GM19467 (cell line): ENCODE measurements around the gene IMMP1L.
"Not testable (repeated sequence)": the region's sequence is repeated elsewhere in the genome, so short reads cannot be mapped to it uniquely, and the experiment has no call there.

Experiments
- ATAC-seq: cut with Tn5 transposase; IDR thresholded peaks from one replicate; pipeline ENCODE4 v1.9.1; 2021; ENCODE audit warnings: mild to moderate bottlenecking, moderate library complexity; ENCODE audit not compliant: unreplicated experiment

The IMMP1L gene, protein sequence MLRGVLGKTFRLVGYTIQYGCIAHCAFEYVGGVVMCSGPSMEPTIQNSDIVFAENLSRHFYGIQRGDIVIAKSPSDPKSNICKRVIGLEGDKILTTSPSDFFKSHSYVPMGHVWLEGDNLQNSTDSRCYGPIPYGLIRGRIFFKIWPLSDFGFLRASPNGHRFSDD

DNA sequence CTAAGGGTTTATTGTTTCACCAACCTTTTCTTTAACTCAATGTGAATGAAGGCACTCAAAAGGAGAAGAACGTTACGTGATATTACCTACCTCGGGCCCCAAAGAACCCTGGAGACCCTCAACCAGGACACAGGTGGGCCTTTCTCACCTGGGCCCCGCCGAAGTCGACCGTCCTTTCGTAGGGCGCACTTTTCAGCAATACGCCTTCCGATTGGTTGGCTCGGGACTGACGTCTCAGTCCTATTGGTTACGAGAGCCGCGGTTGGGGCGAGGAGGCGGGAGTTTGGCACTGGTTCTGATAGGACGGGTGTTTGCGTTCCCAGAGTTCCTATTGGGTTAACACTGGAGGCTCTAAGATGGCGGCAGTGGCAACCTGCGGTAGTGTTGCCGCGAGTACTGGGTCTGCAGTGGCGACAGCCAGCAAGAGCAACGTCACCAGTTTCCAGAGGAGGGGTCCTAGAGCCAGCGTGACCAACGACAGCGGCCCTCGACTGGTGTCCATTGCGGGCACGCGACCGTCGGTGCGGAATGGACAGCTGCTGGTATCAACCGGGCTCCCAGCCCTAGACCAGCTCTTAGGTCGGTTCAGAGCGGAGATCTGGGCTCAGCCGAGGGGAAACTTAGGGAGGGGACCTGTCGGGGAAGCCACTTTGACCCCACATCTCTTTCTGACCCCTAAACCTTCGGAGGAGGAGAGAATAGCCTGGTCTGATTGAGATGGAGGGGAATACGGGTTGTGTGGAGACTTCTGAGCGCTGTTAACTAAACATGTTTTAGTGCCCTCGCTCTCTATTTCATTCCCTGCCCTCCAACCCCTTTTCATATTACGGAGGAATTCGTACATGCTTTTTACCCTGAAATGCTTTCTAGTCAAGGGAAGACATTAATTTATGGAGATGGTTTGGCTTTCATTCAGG is at the start of gene IMMP1L, which contains the start of gene ELP4:
Gene IMMP1L, minus strand, starts transcription at position 194 of the 917 bp plus-strand sequence. CDS start 46,346 bp downstream, outside the sequence.
Gene ELP4, plus strand, starts transcription at position 339 of the 917 bp plus-strand sequence. Its CDS starts 18 bp downstream, at position 357.
- ATAC-seq, result peak; percentile 100

DNA sequence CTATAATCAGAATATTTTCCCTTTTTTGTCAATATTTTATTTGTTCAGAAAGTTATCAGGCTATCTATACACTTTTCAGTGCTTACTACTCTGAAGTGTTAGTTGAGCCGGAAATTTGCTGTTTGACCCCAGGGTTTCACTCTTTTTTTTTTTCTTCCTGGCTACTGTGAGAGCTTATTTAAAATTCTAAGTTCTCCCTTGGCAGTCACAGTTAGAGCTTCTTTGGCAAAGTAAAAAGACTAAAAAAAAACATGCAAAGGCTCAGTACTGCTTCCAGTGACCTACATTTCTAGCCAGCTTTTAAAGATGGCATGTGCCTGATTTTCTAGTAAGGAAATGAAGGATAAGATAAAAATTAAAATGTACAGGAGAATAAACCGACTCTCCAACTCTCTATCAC is 48.6 kb upstream of the IMMP1L start:
- ATAC-seq, result no peak

GRCh38 chr11:31555938-31556337 is 46.5 kb upstream of the IMMP1L start:
- no peak for ATAC-seq

DNA sequence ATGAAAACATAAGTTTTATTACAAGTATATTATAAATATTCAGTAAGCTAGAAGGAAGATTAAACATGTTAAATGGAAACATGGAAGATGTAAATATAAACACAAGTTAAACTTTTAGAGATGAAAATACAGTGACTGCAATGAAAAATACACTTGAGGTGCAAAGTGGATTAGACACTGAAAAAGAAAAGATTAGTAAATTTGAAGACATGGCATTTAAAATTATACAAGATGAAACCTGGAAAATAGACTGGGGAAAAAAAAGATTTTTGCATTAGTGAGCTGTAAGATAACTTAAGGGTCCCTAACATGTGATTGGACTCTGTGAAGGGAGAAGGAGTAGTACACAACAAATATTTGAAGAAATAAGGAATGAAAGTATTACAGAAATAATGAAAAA is 33.4 kb upstream of the IMMP1L start:
- ATAC-seq, result no peak

DNA sequence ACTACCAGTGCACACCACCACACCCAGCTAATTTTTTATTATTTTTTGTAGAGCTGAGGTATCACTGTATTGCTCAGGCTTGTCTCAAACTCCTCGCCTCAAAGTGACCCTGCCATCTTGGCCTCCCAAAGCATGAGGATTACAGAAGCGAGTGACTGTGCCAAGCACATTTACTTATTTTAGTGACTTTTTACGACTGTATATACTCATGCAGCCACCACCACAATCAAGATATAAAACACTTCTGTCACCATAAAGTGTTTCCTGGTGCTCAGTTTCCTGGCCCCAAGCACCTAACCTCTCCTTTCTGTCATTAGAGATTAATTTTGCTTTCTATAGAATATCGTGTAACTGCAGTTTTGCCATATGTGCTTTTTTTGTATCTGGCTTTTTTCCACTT is 26.1 kb upstream of the IMMP1L start:
- ATAC-seq, result no peak

DNA sequence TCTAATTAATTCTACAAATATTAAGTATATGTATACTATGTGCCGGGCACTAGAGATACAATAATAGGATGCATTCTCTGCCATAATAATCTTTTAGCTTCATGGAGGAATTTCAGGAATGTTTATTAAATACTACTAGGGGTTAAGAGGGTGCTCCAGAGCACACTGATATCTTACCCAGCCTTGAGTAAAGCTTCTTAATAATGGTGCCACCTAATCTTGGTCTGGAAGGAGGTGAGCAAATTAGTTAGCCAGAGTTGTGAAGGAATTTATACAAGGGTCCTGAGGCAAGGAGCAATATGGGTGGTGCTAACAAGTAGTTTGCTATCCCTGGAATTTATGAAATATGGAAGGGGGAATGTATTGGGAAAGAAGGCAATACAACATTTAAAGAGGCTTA is 21.9 kb upstream of the IMMP1L start:
- no peak for ATAC-seq

- ATAC-seq, result no peak
Measured at GRCh38 chr11:31529701-31530100, 20.3 kb upstream of the IMMP1L start.

DNA sequence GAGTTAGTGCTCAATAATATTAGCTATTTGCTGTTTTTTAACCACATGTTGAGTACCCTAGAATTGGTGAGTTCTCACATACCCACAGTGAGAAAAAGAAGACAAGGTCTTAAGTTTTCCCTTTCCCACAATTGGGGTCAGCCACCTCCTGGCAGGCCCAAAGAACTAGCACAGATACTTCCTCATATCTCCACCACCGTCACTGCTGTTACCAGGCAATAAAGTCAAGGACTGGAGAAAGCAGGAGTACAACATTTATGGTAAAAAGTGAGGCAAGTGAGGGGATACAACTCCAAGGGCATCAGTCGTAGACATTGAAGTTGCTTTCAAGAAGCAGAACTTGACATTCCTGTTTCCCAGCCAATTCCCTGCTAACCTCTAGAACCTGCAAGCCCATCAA is 19.8 kb upstream of the IMMP1L start:
- no peak for ATAC-seq

GRCh38 chr11:31521497-31522150 is 12.2 kb upstream of the IMMP1L start:
- ATAC-seq, result no peak

DNA sequence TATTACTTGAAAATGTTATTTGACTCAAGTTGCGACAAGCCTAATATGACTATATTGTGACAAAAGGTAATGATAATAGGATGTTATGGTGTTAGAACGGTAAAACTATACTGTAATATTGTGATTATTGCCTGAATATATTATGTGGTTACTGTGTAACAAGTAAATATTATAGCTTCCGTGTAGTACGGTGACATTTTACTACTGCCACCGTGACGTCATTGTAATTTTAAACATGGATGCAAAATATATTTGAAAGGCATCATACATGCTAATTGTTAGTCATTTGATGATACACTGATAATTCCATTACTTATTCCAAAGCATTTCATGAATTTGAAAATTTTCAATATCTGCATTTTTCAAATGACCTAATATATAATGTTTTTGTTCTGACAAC is 2.7 kb upstream of the IMMP1L start:
- no peak for ATAC-seq

DNA sequence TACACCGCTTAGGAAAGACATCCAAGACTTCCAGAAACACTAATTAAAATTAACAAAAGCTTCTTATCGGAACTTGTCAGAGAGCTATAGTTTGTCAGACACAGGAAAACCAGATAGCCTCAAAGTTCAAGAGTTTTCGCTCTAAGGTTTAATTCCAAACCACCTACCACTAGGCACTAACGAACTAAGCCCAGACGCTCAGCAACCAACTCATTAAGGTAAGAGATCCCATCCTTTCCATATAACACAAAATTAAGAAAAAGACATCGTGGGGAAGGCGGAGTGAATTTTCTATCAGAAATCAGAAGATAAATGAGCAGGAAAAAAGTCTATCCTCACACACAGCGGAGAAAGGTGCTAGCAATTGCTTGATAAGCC is 382 bp downstream of the IMMP1L start:
- ATAC-seq, result peak; percentile 3

DNA sequence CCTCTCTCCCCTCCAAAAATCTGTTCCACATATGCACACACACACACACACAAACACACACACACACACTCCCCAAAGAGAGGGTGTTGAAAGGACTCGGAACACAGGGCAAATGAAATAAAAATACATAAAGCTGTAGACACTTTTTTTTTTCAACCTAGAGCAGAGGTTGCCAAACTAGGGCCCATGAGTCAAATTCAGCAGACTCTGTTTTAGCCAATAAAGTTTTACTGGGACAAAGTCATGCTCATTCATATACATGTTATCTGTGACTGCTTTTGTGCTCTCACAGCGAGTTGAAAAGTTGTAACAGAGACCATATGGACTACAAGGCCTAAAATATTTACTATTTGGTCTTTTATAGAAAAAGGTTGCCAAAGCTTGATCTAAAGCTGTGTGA is 8.9 kb downstream of the IMMP1L start:
- ATAC-seq, result no peak

- no peak for ATAC-seq
Measured at GRCh38 chr11:31499576-31500178, 9.7 kb downstream of the IMMP1L start.

- not testable (repeated sequence) for ATAC-seq
Measured at GRCh38 chr11:31493762-31494161, 15.7 kb downstream of the IMMP1L start.

DNA sequence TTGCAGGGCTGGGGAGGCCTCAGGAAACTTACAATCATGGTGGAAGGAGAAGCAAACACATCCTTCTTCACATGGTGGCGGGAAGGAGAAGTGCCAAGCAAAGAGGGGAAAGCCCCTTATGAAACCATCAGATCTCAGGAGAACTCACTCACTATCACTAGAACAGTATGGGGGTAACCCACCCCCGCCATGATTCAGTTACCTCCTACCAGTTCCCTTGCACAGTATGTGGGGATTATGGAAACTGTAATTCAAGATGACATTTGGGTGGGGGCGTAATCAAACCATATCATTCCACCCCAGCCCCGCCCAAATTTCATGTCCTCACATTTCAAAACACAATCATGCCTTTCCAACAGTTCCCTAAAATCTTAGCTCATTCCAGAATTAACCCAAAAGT is 16.2 kb downstream of the IMMP1L start:
- ATAC-seq, result no peak

- ATAC-seq, result no peak
Measured at GRCh38 chr11:31492320-31492913, 17.0 kb downstream of the IMMP1L start.

DNA sequence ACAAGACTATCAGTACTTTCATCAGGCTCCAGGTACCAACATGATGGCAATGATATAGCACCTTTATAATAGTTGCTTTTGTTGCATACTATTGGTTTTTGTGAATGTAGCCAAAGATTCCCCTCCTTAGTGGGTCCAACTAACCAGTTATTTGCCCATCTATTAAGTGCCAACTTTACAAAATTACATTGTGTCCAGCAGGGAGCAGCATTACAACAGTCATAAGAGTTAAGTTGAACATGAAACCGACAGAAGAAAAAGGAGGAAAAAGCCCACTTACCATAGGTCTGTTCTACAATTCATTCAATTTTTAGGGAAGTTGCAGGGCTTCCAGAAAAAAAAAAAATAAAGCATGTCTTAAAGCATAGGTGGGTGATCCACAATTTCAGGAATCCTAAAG is 21.6 kb downstream of the IMMP1L start:
- ATAC-seq, result no peak

DNA sequence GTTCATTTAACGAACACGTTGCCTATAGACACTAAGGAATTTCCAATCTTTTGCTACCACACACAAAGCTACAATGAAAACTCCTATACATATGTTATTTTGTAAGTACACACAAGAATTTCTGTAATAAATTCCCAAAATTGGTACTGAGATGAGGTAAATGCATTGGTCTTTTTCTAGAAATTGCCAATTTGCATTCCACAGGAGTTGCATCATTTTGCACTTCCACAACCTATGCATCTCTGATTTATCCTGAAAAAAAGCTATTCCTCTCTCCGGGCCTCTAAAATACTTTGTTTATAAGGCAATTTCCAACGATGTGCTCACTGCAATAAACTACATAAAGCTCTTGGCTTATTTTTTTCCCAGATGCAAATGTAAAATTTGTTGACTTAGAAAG is 24.9 kb downstream of the IMMP1L start:
- no peak for ATAC-seq

GRCh38 chr11:31480930-31481329 is 28.5 kb downstream of the IMMP1L start:
- no peak for ATAC-seq

GRCh38 chr11:31479066-31479465 is 30.4 kb downstream of the IMMP1L start:
- ATAC-seq, result no peak

DNA sequence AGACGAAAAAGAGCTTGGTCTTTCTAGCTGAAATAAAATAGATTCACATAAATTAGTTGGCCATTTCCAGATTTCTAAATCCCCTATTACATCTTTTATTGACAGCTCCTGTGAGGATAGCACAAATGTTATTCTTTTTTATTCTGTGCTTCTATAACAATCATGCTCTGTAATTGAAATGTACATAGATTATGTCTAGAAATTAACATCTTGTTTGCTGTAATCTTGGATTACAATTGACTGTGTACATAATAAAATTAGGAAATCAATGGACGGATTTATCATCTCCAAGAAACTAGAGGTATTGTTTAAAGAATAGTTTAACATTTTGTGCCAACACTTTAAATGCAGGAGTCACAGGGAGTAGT is 31.2 kb downstream of the IMMP1L start:
- ATAC-seq, result no peak
